Large intestine (tissue), 3 donors: ENCODE measurements around the gene MTUS2. TPM values are rescaled to one million over a fixed set of nuclear protein-coding genes. Genes with fewer than 3 reads are reported as not detected.

Experiments used
- DNase-seq, 2 donors: peaks; one replicate each; pipeline versions ENCODE4 v3.0.0 to v3.0.0-alpha.2; 2013
- H3K27ac ChIP-seq: one replicate; pipeline ENCODE4 v1.5.1; 2013; ENCODE audit warnings: low read length
- H3K27me3 ChIP-seq: 2 replicates; pipeline ENCODE4 v1.6.1; 2013; ENCODE audit warnings: low read length; ENCODE audit not compliant: control insufficient read depth, insufficient read depth
- H3K36me3 ChIP-seq: 2 replicates; pipeline ENCODE4 v1.6.1; 2013; ENCODE audit warnings: low read length; ENCODE audit not compliant: control insufficient read depth, insufficient read depth
- H3K4me1 ChIP-seq: one replicate; pipeline ENCODE4 v1.6.1; 2013; ENCODE audit warnings: low read length; ENCODE audit not compliant: control insufficient read depth, insufficient read depth
- H3K4me3 ChIP-seq: one replicate; pipeline ENCODE4 v1.5.1; 2013; ENCODE audit warnings: low read length
- H3K9me3 ChIP-seq: one replicate; pipeline ENCODE4 v1.6.1; 2013; ENCODE audit warnings: mild to moderate bottlenecking, low read depth, low read length, moderate library complexity; ENCODE audit not compliant: control insufficient read depth
- WGBS: methylation state at CpG from one replicate; pipeline ENCODE4 v1.1.5; 2013; ENCODE audit warnings: low lambda C conversion rate; ENCODE audit not compliant: insufficient coverage; 5-methylcytosine and 5-hydroxymethylcytosine counted together
- polyA plus RNA-seq: library from polyadenylated mRNA; unstranded; fragments of 120-200 nt; gene quantifications from one replicate; pipeline ENCODE4 v1.2.1, GENCODE V29; 2013

Gene MTUS2
- polyA plus RNA-seq, 1 donor, result 1.9 TPM

- H3K4me3 ChIP-seq, result no peak overlapping the region
- H3K4me1 ChIP-seq, result no peaks in the 10 kb centered on the region
- H3K9me3 ChIP-seq, result no peaks in the 10 kb centered on the region
- H3K36me3 ChIP-seq, result no peaks in the 10 kb centered on the region
- 20% methylated on average over 1 of the region's 4 CpGs for WGBS
- peaks cover 2% of the 10 kb centered on the region for H3K27me3 ChIP-seq
- H3K27ac ChIP-seq, result no peak overlapping the region
- DNase-seq, result no peak
Measured at GRCh38 chr13:28854657-28855056, 34.5 kb downstream of the MTUS2 start.

- H3K27me3 ChIP-seq, result peaks cover 2% of the 10 kb centered on the region
- H3K27ac ChIP-seq, result no peak overlapping the region
- no peaks in the 10 kb centered on the region for H3K9me3 ChIP-seq
- H3K4me3 ChIP-seq, result no peak overlapping the region
- no peaks in the 10 kb centered on the region for H3K4me1 ChIP-seq
- no peak for DNase-seq
- H3K36me3 ChIP-seq, result no peaks in the 10 kb centered on the region
- no CpG with 5 or more reads among the region's 6 CpGs for WGBS
Measured at GRCh38 chr13:28856287-28856686, 36.1 kb downstream of the MTUS2 start.

GRCh38 chr13:28859069-28859468 lies 38.9 kb downstream of the MTUS2 start:
- Histone ChIP-seq H3K9me3 (no peaks in the 10 kb centered on the region), H3K27ac (no peak overlapping the region), H3K27me3 (peaks cover 2% of the 10 kb centered on the region), H3K36me3 (no peaks in the 10 kb centered on the region), H3K4me3 (no peak overlapping the region), H3K4me1 (no peaks in the 10 kb centered on the region)
- no peak for DNase-seq
- WGBS, result no CpG with 5 or more reads among the region's 2 CpGs

- DNase-seq, result no peak
Measured at GRCh38 chr13:28859717-28860116, 39.6 kb downstream of the MTUS2 start.

GRCh38 chr13:28864544-28864943 lies 44.4 kb downstream of the MTUS2 start:
- WGBS, result no CpG with 5 or more reads among the region's 1 CpG
- no peak overlapping the region for H3K27ac ChIP-seq
- DNase-seq, result no peak
- no peaks in the 10 kb centered on the region for H3K9me3 ChIP-seq
- no peaks in the 10 kb centered on the region for H3K27me3 ChIP-seq
- no peaks in the 10 kb centered on the region for H3K36me3 ChIP-seq
- H3K4me3 ChIP-seq, result no peak overlapping the region
- H3K4me1 ChIP-seq, result no peaks in the 10 kb centered on the region

More at GRCh38 chr13:28859717-28860116, 39.6 kb downstream of the MTUS2 start:
- H3K27me3 ChIP-seq, result peaks cover 1% of the 10 kb centered on the region
- no peaks in the 10 kb centered on the region for H3K4me1 ChIP-seq
- H3K9me3 ChIP-seq, result no peaks in the 10 kb centered on the region
- H3K4me3 ChIP-seq, result no peak overlapping the region
- H3K36me3 ChIP-seq, result no peaks in the 10 kb centered on the region
- no CpG with 5 or more reads among the region's 2 CpGs for WGBS
- no peak overlapping the region for H3K27ac ChIP-seq

- no peaks in the 10 kb centered on the region for H3K27me3 ChIP-seq
- no peak overlapping the region for H3K27ac ChIP-seq
- no peaks in the 10 kb centered on the region for H3K9me3 ChIP-seq
- 90% methylated on average over 2 of the region's 5 CpGs for WGBS
- no peaks in the 10 kb centered on the region for H3K4me1 ChIP-seq
- H3K36me3 ChIP-seq, result no peaks in the 10 kb centered on the region
- no peak overlapping the region for H3K4me3 ChIP-seq
- DNase-seq, result no peak
Measured at GRCh38 chr13:28865149-28865744, 45.1 kb downstream of the MTUS2 start.

GRCh38 chr13:28865951-28866350 lies 45.8 kb downstream of the MTUS2 start:
- Histone ChIP-seq H3K36me3 (no peaks in the 10 kb centered on the region), H3K4me3 (no peak overlapping the region), H3K27me3 (no peaks in the 10 kb centered on the region), H3K9me3 (no peaks in the 10 kb centered on the region), H3K27ac (no peak overlapping the region), H3K4me1 (no peaks in the 10 kb centered on the region)
- WGBS, result 73% methylated on average over 3 of the region's 7 CpGs
- DNase-seq, result no peak

GRCh38 chr13:28866932-28867331 lies 46.8 kb downstream of the MTUS2 start:
- Histone ChIP-seq H3K36me3 (no peaks in the 10 kb centered on the region), H3K9me3 (no peaks in the 10 kb centered on the region), H3K4me1 (no peaks in the 10 kb centered on the region), H3K27me3 (no peaks in the 10 kb centered on the region), H3K27ac (no peak overlapping the region), H3K4me3 (no peak overlapping the region)
- no peak for DNase-seq
- WGBS, result 100% methylated on average over 1 of the region's 1 CpG

GRCh38 chr13:28867564-28867963 lies 47.4 kb downstream of the MTUS2 start:
- Histone ChIP-seq H3K4me1 (no peaks in the 10 kb centered on the region), H3K27ac (no peak overlapping the region), H3K27me3 (no peaks in the 10 kb centered on the region), H3K4me3 (no peak overlapping the region), H3K36me3 (no peaks in the 10 kb centered on the region), H3K9me3 (no peaks in the 10 kb centered on the region)
- WGBS, result no CpG with 5 or more reads among the region's 1 CpG
- no peak for DNase-seq

- Histone ChIP-seq H3K27me3 (no peaks in the 10 kb centered on the region), H3K4me3 (no peak overlapping the region), H3K9me3 (no peaks in the 10 kb centered on the region), H3K27ac (no peak overlapping the region), H3K4me1 (no peaks in the 10 kb centered on the region), H3K36me3 (no peaks in the 10 kb centered on the region)
- no peak for DNase-seq
- WGBS, result no CpG with 5 or more reads among the region's 2 CpGs
Measured at GRCh38 chr13:28872427-28873176, 52.5 kb downstream of the MTUS2 start.
